Liver (tissue), 9 donors: Measurements from ENCODE around the gene TSEN34. TPM values are rescaled to one million over a fixed set of nuclear protein-coding genes. Genes with fewer than 3 reads are reported as not detected.

Experiments used
- DNase-seq: peaks from one replicate; pipeline ENCODE4 v3.0.0-alpha.2; 2017; ENCODE audit warnings: low spot score
- H3K27ac ChIP-seq, 2 donors: one replicate each; pipeline ENCODE4 v1.7.0; 2013; ENCODE audit warnings: inconsistent platforms in 2 of 2, low read length in 2 of 2, control low read depth in 1 of 2, low read depth in 1 of 2, mild to moderate bottlenecking in 1 of 2
- H3K27me3 ChIP-seq, 4 donors: one replicate each; pipeline versions ENCODE4 v1.6.1 to v1.7.0; 2013; ENCODE audit warnings: low read length in 3 of 4, inconsistent platforms in 1 of 4, mild to moderate bottlenecking in 1 of 4, moderate library complexity in 1 of 4; ENCODE audit not compliant: control insufficient read depth in 4 of 4, insufficient read depth in 4 of 4
- H3K36me3 ChIP-seq, 4 donors: one replicate each; pipeline versions ENCODE4 v1.6.1 to v1.7.0; 2013; ENCODE audit warnings: low read length in 3 of 4, mild to moderate bottlenecking in 3 of 4, low read depth in 1 of 4, moderate library complexity in 1 of 4; ENCODE audit not compliant: control insufficient read depth in 4 of 4, insufficient read depth in 3 of 4
- H3K4me1 ChIP-seq, 4 donors: one replicate each; pipeline versions ENCODE4 v1.6.1 to v1.7.0; 2013; ENCODE audit warnings: low read length in 3 of 4, mild to moderate bottlenecking in 3 of 4, moderate library complexity in 1 of 4; ENCODE audit not compliant: control insufficient read depth in 4 of 4, insufficient read depth in 4 of 4
- H3K4me3 ChIP-seq, 3 donors: one replicate each; pipeline versions ENCODE4 v1.6.1 to v1.7.0; 2013; ENCODE audit warnings: low read length in 3 of 3, control low read depth in 1 of 3, low read depth in 1 of 3, mild to moderate bottlenecking in 1 of 3
- H3K9ac ChIP-seq, 2 donors: one replicate each; pipeline ENCODE4 v1.7.0; 2013; ENCODE audit warnings: low read length in 2 of 2, mild to moderate bottlenecking in 2 of 2, moderate library complexity in 2 of 2, control low read depth in 1 of 2, low read depth in 1 of 2
- H3K9me3 ChIP-seq, 4 donors: one replicate each; pipeline versions ENCODE4 v1.6.1 to v1.7.0; 2013; ENCODE audit warnings: low read length in 3 of 4; ENCODE audit not compliant: control insufficient read depth in 4 of 4
- ATF3 ChIP-seq: IDR thresholded peaks from 2 replicates; pipeline ENCODE4 v1.6.1; 2016; ENCODE audit warnings: antibody characterized with exemption
- EGR1 ChIP-seq, 2 donors: IDR thresholded peaks; 2 replicates each; pipeline ENCODE4 v1.6.1; 2016 to 2018; ENCODE audit warnings: antibody characterized with exemption in 2 of 2, low read depth in 2 of 2
- FOXA1 ChIP-seq: IDR thresholded peaks from 2 replicates; pipeline ENCODE4 v1.6.1; 2016; ENCODE audit warnings: antibody characterized with exemption
- FOXA2 ChIP-seq: IDR thresholded peaks from 2 replicates; pipeline ENCODE4 v1.6.1; 2016; ENCODE audit warnings: antibody characterized with exemption
- GABPA ChIP-seq, 2 donors: IDR thresholded peaks in 1 of 2; conservative IDR thresholded peaks in 1 of 2; 2 replicates each; pipeline ENCODE4 v1.6.1; 2016; ENCODE audit warnings: antibody characterized with exemption in 2 of 2, mild to moderate bottlenecking in 1 of 2, moderate library complexity in 1 of 2
- HNF4A ChIP-seq, 2 donors: conservative IDR thresholded peaks; 2 replicates each; pipeline ENCODE4 v1.6.1; 2016; ENCODE audit warnings: antibody characterized with exemption in 2 of 2, mild to moderate bottlenecking in 2 of 2
- HNF4G ChIP-seq: IDR thresholded peaks from 2 replicates; pipeline ENCODE4 v1.6.1; 2016; ENCODE audit warnings: antibody characterized with exemption
- JUND ChIP-seq, 2 donors: IDR thresholded peaks; 2 replicates each; pipeline ENCODE4 v1.6.1; 2016; ENCODE audit warnings: antibody characterized with exemption in 2 of 2
- MAX ChIP-seq: IDR thresholded peaks from 2 replicates; pipeline ENCODE4 v1.6.1; 2016; ENCODE audit warnings: antibody characterized with exemption
- NR2F2 ChIP-seq: IDR thresholded peaks from 2 replicates; pipeline ENCODE4 v1.6.1; 2016; ENCODE audit warnings: antibody characterized with exemption
- RAD21 ChIP-seq, 2 donors: IDR thresholded peaks; 2 replicates each; pipeline ENCODE4 v1.6.1; 2016; ENCODE audit warnings: antibody characterized with exemption in 2 of 2, mild to moderate bottlenecking in 2 of 2
- RXRA ChIP-seq, 2 donors: IDR thresholded peaks; 2 replicates each; pipeline ENCODE4 v1.6.1; 2017 to 2018; ENCODE audit warnings: antibody characterized with exemption in 2 of 2, mild to moderate bottlenecking in 1 of 2
- SP1 ChIP-seq: IDR thresholded peaks from 2 replicates; pipeline ENCODE4 v1.6.1; 2018; ENCODE audit warnings: antibody characterized with exemption, mild to moderate bottlenecking
- TAF1 ChIP-seq: conservative IDR thresholded peaks from 2 replicates; pipeline ENCODE4 v1.6.1; 2016; ENCODE audit warnings: antibody characterized with exemption, mild to moderate bottlenecking
- YY1 ChIP-seq: IDR thresholded peaks from 2 replicates; pipeline ENCODE4 v1.6.1; 2016; ENCODE audit warnings: antibody characterized with exemption, mild to moderate bottlenecking
- WGBS: extraction: QIAGEN DNeasy Blood & Tissue Kit; methylation state at CpG from one replicate; pipeline ENCODE4 v1.1.7; 2013; 5-methylcytosine and 5-hydroxymethylcytosine counted together
- polyA plus RNA-seq, 2 donors: library from polyadenylated mRNA; stranded (reverse) in 1 of 2; unstranded in 1 of 2; fragments of 200-250 nt in 1 of 2; fragments of >200 nt in 1 of 2; fragmentation: Nextera tagmentation in 1 of 2; extraction: Ambion mirVana in 1 of 2; gene quantifications; one replicate each; pipeline versions ENCODE4 v1.2.1 to v1.2.3, GENCODE V29; 2013 to 2015
- total RNA-seq, 2 donors: library from RNA; depleted of rRNA; stranded (reverse); fragments of >200 nt; gene quantifications; one replicate each; pipeline ENCODE4 v1.2.3, GENCODE V29; 2014
- TF ChIP-seq, protein P1 (sequence below): IDR thresholded peaks from 2 replicates; pipeline ENCODE4 v1.6.1; 2016; ENCODE audit warnings: antibody characterized with exemption
- TF ChIP-seq, protein P2 (sequence below): IDR thresholded peaks from 2 replicates; pipeline ENCODE4 v1.6.1; 2016; ENCODE audit warnings: antibody characterized with exemption, mild to moderate bottlenecking
- TF ChIP-seq, protein P3 (sequence below): fragments of 150-350 bp; IDR thresholded peaks from 2 replicates; pipeline ENCODE4 v1.5.1; 2017; ENCODE audit warnings: improper control_type of control experiment, low read depth, low read length; ENCODE audit not compliant: missing input control
- donor health status: healthy.
- donor health status: healthy.
- donor health status: healthy.
- donor health status: healthy.
- donor health status: healthy.

TSEN34 gene
- total and polyA plus RNA-seq, 4 donors = 15.5 to 37.9 (median 24.6) TPM

GRCh38 chr19:54201980-54202379, 10.9 kb downstream of the TSEN34 start:
- WGBS = 47% methylated on average over 13 of the region's 13 CpGs
- H3K36me3 ChIP-seq = peaks cover 19 to 41% (median 27%) of the 10 kb centered on the region in 4 donors
- H3K9me3 ChIP-seq = no peaks in the 10 kb centered on the region
- H3K9ac ChIP-seq = peak overlapping the region; percentile 96 to 99
- DNase-seq = no peak
- peak overlapping the region; percentile 66 to 98 (median 86) for H3K4me3 ChIP-seq
- no peaks in the 10 kb centered on the region for H3K27me3 ChIP-seq
- H3K27ac ChIP-seq = peak overlapping the region; percentile 42 to 91
- no peak for TF ChIP-seq FOXA1
- TF ChIP-seq NR2F2 = no peak
- no peak for TF ChIP-seq RAD21 (IDR thresholded peaks at IDR 0.05)
- TF ChIP-seq FOXA2 = no peak
- TF ChIP-seq RXRA (IDR thresholded peaks at IDR 0.05) = no peak
- TF ChIP-seq ATF3 = no peak
- TF ChIP-seq HNF4G = no peak
- TF ChIP-seq EGR1 (IDR thresholded peaks at IDR 0.05; ENCODE audit: low read depth in 2 of 2) = no peak
- no peak for TF ChIP-seq SP1
- TF ChIP-seq MAX = no peak
- no peak for TF ChIP-seq TAF1
- no peak for TF ChIP-seq JUND (IDR thresholded peaks at IDR 0.05)
- TF ChIP-seq, protein P1, sequence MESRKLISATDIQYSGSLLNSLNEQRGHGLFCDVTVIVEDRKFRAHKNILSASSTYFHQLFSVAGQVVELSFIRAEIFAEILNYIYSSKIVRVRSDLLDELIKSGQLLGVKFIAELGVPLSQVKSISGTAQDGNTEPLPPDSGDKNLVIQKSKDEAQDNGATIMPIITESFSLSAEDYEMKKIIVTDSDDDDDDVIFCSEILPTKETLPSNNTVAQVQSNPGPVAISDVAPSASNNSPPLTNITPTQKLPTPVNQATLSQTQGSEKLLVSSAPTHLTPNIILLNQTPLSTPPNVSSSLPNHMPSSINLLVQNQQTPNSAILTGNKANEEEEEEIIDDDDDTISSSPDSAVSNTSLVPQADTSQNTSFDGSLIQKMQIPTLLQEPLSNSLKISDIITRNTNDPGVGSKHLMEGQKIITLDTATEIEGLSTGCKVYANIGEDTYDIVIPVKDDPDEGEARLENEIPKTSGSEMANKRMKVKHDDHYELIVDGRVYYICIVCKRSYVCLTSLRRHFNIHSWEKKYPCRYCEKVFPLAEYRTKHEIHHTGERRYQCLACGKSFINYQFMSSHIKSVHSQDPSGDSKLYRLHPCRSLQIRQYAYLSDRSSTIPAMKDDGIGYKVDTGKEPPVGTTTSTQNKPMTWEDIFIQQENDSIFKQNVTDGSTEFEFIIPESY = no peak
- TF ChIP-seq, protein P2, sequence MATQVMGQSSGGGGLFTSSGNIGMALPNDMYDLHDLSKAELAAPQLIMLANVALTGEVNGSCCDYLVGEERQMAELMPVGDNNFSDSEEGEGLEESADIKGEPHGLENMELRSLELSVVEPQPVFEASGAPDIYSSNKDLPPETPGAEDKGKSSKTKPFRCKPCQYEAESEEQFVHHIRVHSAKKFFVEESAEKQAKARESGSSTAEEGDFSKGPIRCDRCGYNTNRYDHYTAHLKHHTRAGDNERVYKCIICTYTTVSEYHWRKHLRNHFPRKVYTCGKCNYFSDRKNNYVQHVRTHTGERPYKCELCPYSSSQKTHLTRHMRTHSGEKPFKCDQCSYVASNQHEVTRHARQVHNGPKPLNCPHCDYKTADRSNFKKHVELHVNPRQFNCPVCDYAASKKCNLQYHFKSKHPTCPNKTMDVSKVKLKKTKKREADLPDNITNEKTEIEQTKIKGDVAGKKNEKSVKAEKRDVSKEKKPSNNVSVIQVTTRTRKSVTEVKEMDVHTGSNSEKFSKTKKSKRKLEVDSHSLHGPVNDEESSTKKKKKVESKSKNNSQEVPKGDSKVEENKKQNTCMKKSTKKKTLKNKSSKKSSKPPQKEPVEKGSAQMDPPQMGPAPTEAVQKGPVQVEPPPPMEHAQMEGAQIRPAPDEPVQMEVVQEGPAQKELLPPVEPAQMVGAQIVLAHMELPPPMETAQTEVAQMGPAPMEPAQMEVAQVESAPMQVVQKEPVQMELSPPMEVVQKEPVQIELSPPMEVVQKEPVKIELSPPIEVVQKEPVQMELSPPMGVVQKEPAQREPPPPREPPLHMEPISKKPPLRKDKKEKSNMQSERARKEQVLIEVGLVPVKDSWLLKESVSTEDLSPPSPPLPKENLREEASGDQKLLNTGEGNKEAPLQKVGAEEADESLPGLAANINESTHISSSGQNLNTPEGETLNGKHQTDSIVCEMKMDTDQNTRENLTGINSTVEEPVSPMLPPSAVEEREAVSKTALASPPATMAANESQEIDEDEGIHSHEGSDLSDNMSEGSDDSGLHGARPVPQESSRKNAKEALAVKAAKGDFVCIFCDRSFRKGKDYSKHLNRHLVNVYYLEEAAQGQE = no peak
- no peak for TF ChIP-seq GABPA (IDR thresholded peaks at IDR 0.05 in 1 of 2, conservative IDR thresholded peaks at IDR 0.05 in 1 of 2)
- TF ChIP-seq YY1 = no peak
- TF ChIP-seq, protein P3, sequence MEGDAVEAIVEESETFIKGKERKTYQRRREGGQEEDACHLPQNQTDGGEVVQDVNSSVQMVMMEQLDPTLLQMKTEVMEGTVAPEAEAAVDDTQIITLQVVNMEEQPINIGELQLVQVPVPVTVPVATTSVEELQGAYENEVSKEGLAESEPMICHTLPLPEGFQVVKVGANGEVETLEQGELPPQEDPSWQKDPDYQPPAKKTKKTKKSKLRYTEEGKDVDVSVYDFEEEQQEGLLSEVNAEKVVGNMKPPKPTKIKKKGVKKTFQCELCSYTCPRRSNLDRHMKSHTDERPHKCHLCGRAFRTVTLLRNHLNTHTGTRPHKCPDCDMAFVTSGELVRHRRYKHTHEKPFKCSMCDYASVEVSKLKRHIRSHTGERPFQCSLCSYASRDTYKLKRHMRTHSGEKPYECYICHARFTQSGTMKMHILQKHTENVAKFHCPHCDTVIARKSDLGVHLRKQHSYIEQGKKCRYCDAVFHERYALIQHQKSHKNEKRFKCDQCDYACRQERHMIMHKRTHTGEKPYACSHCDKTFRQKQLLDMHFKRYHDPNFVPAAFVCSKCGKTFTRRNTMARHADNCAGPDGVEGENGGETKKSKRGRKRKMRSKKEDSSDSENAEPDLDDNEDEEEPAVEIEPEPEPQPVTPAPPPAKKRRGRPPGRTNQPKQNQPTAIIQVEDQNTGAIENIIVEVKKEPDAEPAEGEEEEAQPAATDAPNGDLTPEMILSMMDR = no peak
- no peak for TF ChIP-seq HNF4A (conservative IDR thresholded peaks at IDR 0.05)
- H3K4me1 ChIP-seq = peaks cover 12 to 66% (median 55%) of the 10 kb centered on the region in 4 donors
